Inflammatory macrophage treated with lipopolysaccharide for 4 hours (primary cell): ENCODE results near the gene RNF5.

ENCODE experiments used
- DNase-seq: peaks from one replicate; pipeline ENCODE4 v3.0.0-alpha.2; 2020

The RNF5 gene

DNA sequence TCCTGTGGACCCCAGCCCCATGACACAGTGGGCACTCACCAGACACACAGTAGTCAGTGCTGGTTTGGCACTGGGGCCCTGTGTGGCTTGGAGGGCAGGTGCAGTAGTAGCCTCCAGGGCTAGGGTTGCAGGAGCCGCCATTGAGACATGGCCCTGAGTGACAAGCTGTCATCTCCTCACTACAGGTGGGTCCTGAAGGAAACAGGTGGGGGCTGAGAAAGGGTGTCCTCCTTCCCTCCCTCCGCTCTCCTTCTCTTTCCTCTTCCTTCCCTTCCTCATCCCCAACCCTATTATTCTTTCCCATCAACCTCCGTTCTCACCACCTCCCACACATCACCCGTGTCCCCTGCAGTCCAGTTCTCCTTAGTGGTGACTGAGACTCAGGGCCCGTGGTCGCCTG lies 35.4 kb downstream of the RNF5 start:
- DNase-seq, result no peak

DNA sequence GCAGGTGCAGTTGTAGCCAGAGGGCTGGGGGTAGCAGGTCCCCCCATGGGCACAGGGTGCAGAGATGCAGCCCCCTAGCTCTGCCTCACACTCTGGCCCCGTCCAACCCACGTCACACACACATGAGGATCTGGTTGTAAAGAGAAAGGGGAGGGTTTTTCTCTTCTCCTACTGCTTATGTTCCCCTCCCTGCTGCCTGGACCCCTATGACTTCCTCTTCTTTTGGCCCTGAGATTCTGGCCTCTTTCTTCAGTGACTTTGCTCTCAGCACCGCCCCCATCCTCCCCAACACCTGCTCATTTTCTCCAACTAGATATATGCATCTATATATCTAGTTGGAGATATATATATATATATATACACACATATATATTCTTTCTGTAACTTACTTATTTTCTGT lies 35.9 kb downstream of the RNF5 start:
- DNase-seq, result no peak

DNA sequence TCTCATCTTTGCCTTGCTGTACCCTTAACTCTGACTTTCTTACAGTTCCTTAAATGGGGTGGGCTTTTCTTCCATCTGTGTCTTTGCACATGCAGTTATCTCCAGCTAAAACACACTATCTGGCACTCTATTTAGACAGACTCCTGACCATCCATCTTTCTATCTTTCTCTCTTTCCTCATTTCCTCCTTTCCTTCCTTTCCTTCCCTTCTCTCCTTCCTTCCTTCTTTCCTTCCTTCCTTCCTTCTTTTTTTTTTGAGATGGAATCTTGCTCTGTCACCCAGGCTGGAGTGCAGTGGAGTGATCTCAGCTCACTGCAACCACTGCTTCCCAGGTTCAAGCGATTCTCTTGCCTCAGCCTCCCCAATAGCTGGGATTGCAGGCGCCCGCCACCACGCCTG lies 37.4 kb downstream of the RNF5 start:
- DNase-seq, result no peak

DNA sequence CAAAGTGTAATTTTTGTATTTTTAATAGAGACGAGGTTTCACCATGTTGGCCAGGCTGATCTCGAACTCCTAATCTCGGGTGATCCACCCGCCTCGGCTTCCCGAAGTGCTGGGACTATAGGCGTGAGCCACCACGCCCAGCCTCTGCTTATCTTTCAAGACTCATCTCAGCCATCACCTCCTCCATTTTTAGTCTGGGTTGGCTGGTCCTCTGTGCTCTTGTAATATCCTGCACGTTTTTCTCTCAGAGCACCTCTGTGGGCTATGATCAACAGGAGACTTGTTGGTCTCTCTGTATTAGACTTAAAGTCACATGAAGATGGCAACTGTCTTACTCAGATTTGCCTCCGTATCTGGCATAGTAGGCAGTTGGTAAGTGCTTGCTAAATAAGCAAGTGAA lies 38.1 kb downstream of the RNF5 start:
- no peak for DNase-seq

DNA sequence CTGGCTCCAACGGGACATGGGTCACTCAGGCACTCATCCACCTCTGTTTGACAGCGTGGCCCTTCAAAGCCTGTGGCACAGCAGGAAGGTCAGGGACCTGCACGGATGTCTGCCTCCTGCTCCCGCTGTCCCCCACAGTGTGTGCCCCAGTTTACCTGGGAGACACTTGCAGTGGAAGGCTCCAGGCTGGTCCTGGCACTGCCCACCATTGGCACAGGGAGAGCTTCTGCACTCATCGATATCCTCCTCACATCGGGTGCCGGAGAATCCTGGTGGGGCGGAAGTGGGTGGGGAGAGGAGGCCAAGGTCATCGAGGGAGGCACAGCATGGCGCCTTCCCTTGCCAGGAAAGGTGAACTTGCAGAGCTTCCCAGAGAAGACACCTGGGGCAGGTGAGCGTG lies 38.8 kb downstream of the RNF5 start:
- DNase-seq, result no peak

DNA sequence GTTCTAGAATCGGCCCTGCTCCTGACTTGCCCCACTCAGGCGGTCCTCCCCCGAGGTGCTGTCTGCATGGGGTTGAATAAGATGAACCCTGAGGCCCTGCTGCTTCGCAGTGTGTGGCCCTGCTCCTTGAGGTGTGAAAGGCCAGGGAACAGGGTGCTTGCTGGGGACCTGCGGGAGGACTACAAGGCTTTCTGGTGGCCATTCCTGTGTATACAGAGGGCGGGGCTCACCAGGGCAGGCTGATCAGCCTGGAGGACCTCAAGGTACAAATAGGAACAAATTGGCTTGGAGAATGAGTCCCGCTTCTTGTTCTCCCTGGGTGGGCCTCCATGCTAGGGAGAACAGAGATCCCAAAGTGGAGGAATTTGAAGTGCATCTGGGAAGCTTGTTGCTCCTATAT lies 40.0 kb downstream of the RNF5 start:
- no peak for DNase-seq

DNA sequence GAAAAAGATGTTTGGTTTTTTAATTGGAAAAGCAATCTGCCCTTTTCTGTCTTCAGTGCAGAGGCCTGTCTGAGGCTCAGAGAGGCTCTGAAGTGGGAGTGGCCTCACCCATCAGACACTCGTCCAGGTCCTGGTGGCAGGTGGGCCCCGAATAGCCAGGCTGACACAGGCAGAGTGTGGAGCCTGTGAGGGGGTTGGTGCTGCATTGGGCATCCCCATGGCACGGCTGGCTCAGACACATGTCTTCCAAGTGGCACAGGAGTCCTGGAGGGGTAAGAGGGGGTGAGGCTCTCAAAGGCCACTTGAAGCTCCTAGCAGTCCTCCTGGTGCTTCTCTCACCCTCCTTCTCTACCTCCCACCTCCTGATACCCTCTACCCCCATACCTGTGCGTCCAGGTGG lies 41.8 kb downstream of the RNF5 start:
- DNase-seq, result no peak

DNA sequence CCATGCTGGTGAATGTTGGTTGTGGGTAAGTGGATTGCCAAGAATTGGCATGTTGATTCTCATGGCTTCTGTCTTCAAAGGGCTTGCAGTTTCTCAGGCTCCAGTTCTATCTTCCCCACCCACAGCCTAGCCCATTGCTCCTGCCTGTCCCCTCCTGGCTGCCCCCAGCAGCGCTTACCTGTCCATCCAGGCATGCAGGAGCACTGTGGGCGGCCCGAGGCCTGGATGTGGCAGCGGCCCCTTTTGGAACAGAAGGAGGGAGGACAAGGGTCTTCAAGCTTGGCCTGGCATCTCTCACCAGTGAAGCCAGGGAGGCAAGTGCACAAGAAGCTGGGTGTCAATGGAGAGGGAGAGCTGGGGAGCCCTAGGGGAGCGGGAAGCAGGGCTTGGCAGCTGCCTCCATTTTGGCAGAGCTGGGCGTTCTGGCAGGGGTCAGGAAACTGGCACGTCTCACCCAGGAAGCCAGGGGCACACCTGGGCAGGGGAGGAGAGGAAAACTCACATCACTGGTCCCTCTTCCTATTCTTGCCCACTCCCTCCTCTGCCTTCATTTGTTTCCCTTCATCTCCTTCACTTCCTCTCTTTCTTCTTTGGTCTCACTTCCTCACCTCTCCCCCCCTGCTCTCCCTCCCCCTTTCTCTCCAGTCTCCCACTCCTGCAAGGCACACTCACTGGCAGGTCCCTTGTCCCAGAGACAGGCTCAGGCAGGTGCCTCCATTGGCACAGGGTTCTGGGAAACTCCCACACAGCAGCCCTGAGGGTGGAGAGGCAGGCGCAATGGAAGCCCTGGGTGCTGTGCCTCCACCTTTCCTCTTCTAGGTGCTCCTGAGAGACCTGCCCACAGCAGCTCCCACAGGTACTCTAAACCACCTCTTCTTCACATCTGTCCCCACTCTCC lies 44.4 kb downstream of the RNF5 start:
- no peak for DNase-seq

DNA sequence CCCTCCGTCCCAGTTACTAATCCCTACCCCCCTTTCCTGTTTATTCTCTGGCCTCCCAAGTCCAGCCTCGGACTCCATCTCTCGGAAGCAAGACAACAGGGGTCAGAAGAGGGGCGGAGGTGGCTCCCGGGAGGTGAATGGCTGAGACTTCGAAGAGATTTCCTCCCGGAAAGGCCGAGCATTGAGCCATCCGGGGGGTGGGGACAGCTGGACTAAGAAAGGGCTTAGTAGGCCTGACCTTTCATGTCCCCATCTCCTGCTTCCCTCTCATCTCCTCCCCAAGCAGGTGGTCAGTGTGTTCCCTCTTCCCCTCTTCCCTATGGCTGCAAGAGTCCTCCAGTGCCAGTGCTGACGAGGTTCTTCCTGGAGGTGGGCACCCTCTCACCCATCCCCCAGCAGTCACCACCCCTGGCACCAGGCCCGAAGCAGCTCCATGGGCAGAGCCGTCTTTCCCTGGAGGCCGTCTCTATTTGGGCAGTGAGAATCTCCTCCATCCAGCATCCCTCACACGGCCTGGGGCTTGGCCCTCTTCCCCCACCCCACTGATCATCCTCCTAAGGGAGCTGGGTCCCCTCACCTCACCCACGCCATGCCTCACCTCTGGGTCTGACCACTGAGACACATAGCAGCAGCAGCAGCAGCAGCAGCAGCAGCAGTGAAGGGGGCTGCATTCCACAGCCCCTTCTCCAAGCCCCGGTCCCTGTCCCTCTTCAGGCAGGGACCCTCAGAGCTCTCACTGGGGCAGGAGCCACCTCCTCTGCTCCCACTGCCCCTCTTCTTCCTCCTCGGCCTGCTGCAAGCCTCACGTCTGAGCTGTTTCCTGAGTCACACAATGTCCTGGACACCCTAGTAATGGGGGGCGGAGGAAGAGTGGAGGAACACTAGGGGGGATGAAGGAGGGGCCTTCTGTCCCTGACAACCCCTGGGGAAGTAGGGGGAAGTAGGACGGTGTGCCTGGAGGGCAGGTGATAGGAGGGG lies 45.3 kb downstream of the RNF5 start, which contains the start of gene NOTCH4:
NOTCH4 (minus strand) TSS at position 810 of the 978 bp plus-strand sequence; CDS start at position 671, 139 bp downstream.
- no peak for DNase-seq

DNA sequence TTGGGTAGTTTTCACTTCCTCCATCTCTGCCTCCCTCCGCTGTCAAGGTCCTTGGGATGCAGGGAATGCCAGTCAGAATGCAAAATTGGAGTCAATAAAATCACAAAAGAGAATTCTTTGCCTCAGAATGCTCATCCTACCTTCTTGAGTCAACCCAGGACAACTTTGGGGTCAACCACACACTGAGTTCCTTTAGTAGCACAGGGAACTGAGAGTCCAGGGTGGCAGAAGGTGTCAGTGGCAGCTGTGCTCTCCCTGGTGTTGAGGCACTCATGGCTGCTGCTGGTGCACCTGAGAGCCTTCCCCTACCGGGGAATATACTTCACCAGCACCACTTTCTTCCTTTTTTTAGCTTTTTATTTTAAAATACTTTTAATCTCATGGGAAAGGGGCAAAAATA lies 46.5 kb downstream of the RNF5 start:
- no peak for DNase-seq

DNA sequence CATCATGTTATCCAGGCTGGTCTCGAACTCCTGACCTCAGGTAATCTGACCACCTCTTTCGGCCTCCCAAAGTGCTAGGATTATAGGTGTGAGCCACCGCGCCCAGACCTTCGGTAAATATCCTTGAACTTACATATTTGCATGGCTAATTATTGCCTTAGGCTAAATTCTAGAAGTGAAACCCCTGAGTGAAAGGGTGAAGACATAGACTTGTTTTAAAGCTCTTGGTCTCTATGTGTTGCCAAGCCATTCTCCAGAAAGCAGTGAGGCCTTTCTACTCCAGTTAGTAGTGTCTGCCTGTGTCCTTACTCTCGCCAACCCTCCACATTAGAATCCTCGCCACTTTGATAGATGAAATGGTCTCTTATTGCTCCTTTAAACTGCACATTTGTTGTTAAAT lies 48.2 kb downstream of the RNF5 start:
- DNase-seq, result no peak
